PC-9 (cell line): ENCODE results near the gene CD151. TPM values are rescaled to one million over a fixed set of nuclear protein-coding genes. Genes with fewer than 3 reads are reported as not detected.

Experiments used
- BruUV-seq: library from RNA; stranded (reverse); fragments of 400-500 nt; replicated peaks from 2 replicates; lab custom pipeline; 2021; lab: Mats Ljungman, UMichigan
- CTCF ChIA-PET: fragments of 300-600 bp; sonication (Branson Sonifier 250); formaldehyde crosslinking; loops from one replicate; lab custom pipeline; 2022; ENCODE audit warnings: antibody characterized with exemption; lab: Charles Lee
- POLR2A ChIA-PET: fragments of 300-600 bp; sonication (Branson Sonifier 250); formaldehyde crosslinking; loops from one replicate; lab custom pipeline; 2022; ENCODE audit warnings: antibody characterized with exemption; ENCODE audit not compliant: unreplicated experiment; lab: Charles Lee
- DNase-seq, 2 experiments: peaks; one replicate each; pipeline versions ENCODE4 v3.0.0 to v3.0.0-alpha.2; 2015 to 2022; ENCODE audit warnings: mixed read lengths in 1 of 2
- H2AFZ ChIP-seq: fragments of 200-600 bp; sonication (generic); 2 replicates; pipeline ENCODE4 v1.8.1; 2017; ENCODE audit warnings: antibody characterized with exemption
- H3F3A ChIP-seq: fragments of 200-600 bp; sonication (generic); 2 replicates; pipeline ENCODE4 v1.8.1; 2017; ENCODE audit warnings: antibody characterized with exemption, mild to moderate bottlenecking, low read depth; ENCODE audit not compliant: insufficient read depth
- H3K27ac ChIP-seq: fragments of 200-600 bp; sonication (generic); 2 replicates; pipeline ENCODE4 v1.6.1; 2016; ENCODE audit warnings: mixed run types
- H3K27me3 ChIP-seq: fragments of 200-600 bp; sonication (generic); 2 replicates; pipeline ENCODE4 v1.6.1; 2016; ENCODE audit warnings: low read depth, mixed run types; ENCODE audit not compliant: insufficient read depth
- H3K36me3 ChIP-seq: fragments of 200-600 bp; sonication (generic); 2 replicates; pipeline ENCODE4 v1.6.1; 2016; ENCODE audit warnings: low read depth, mixed run types
- H3K4me1 ChIP-seq: fragments of 200-600 bp; sonication (generic); replicated peaks from 2 replicates; pipeline ENCODE4 v1.6.1; 2016; ENCODE audit warnings: mixed run types; ENCODE audit not compliant: insufficient read depth
- H3K4me2 ChIP-seq: fragments of 200-600 bp; sonication (generic); 2 replicates; pipeline ENCODE4 v1.6.1; 2017; ENCODE audit warnings: mixed run types
- H3K4me3 ChIP-seq: fragments of 200-600 bp; sonication (generic); 2 replicates; pipeline ENCODE4 v1.6.1; 2016; ENCODE audit warnings: mixed run types
- H3K79me2 ChIP-seq: fragments of 200-600 bp; sonication (generic); 2 replicates; pipeline ENCODE4 v1.6.1; 2017; ENCODE audit warnings: low read depth, mixed run types
- H3K9me2 ChIP-seq: fragments of 200-600 bp; sonication (generic); 2 replicates; pipeline ENCODE4 v1.8.1; 2017; ENCODE audit warnings: mild to moderate bottlenecking; ENCODE audit not compliant: insufficient read depth
- H3K9me3 ChIP-seq: fragments of 200-600 bp; sonication (generic); 2 replicates; pipeline ENCODE4 v1.8.1; 2016; ENCODE audit warnings: low read depth; ENCODE audit not compliant: insufficient read depth
- H4K20me1 ChIP-seq: fragments of 200-600 bp; sonication (generic); 2 replicates; pipeline ENCODE4 v1.8.1; 2017; ENCODE audit not compliant: insufficient read depth
- EZH2 ChIP-seq: fragments of 200-600 bp; sonication (generic); IDR thresholded peaks from 2 replicates; pipeline ENCODE4 v1.8.0; 2017; ENCODE audit warnings: antibody characterized with exemption, low read depth
- intact Hi-C: fragments of 100-400 bp; cut with micrococcal nuclease; formaldehyde crosslinking; loops from one replicate; pipeline ENCODE4 v1.10.0; 2022; ENCODE audit not compliant: unreplicated experiment
- total RNA-seq: library from RNA; stranded (reverse); gene quantifications from 2 replicates; pipeline ENCODE4 v1.2.3, GENCODE V29; 2021
- TF ChIP-seq, protein P1 (sequence below): fragments of 200-600 bp; sonication (generic); conservative IDR thresholded peaks from 2 replicates; pipeline ENCODE4 v1.6.1; 2017; ENCODE audit warnings: mixed run types, antibody characterized with exemption, mild to moderate bottlenecking, moderate library complexity

Gene CD151
- total RNA-seq, 1 experiment from 2014 or later, result 184 TPM

GRCh38 chr11:839875-840617 is 7.3 kb downstream of the CD151 start:
- BruUV-seq, result no TSS peak
- H3K4me1 ChIP-seq, result peaks cover 21% of the 10 kb centered on the region
- peaks cover 14% of the 10 kb centered on the region; the same call in 1 of the 2 replicates for H3F3A ChIP-seq
- H3K36me3 ChIP-seq, result no peaks in the 10 kb centered on the region
- no peak for TF ChIP-seq EZH2
- TF ChIP-seq, protein P1, sequence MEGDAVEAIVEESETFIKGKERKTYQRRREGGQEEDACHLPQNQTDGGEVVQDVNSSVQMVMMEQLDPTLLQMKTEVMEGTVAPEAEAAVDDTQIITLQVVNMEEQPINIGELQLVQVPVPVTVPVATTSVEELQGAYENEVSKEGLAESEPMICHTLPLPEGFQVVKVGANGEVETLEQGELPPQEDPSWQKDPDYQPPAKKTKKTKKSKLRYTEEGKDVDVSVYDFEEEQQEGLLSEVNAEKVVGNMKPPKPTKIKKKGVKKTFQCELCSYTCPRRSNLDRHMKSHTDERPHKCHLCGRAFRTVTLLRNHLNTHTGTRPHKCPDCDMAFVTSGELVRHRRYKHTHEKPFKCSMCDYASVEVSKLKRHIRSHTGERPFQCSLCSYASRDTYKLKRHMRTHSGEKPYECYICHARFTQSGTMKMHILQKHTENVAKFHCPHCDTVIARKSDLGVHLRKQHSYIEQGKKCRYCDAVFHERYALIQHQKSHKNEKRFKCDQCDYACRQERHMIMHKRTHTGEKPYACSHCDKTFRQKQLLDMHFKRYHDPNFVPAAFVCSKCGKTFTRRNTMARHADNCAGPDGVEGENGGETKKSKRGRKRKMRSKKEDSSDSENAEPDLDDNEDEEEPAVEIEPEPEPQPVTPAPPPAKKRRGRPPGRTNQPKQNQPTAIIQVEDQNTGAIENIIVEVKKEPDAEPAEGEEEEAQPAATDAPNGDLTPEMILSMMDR, result peak; percentile 34; the same call in 1 of the 2 replicates
- peaks cover 20% of the 10 kb centered on the region for H3K79me2 ChIP-seq
- H3K9me2 ChIP-seq, result no peaks in the 10 kb centered on the region
- no peak overlapping the region; the same call in 1 of the 2 replicates for H3K4me3 ChIP-seq
- H3K27me3 ChIP-seq, result no peaks in the 10 kb centered on the region
- DNase-seq, result no peak
- H4K20me1 ChIP-seq, result peaks cover 18% of the 10 kb centered on the region
- H3K9me3 ChIP-seq, result no peaks in the 10 kb centered on the region
- intact Hi-C loops, result loop anchor here (5.0 kb wide), 1 partner anchor 33 kb away; the partner anchor contains the start of genes PIDD1 and RPLP2
- ChIA-PET POLR2A (interaction anchor here (0.5 kb wide), 1 partner anchor 32 kb away, joined by 4 read pairs; no protein-coding TSS in a partner anchor), CTCF (no interaction called here)
- H2AFZ ChIP-seq, result no peak overlapping the region
- no peak overlapping the region for H3K27ac ChIP-seq
- H3K4me2 ChIP-seq, result peak overlapping the region; percentile 83; the same call in 1 of the 2 replicates

- Histone ChIP-seq H4K20me1 (peaks cover 18% of the 10 kb centered on the region), H3K4me3 (peak overlapping the region; percentile 78), H3K9me2 (no peaks in the 10 kb centered on the region), H3K27me3 (no peaks in the 10 kb centered on the region), H3K27ac (peak overlapping the region; percentile 19; the same call in 1 of the 2 replicates), H3K4me2 (peak overlapping the region; percentile 83), H3K4me1 (peaks cover 20% of the 10 kb centered on the region), H3K9me3 (no peaks in the 10 kb centered on the region), H2AFZ (no peak overlapping the region), H3K79me2 (peaks cover 20% of the 10 kb centered on the region), H3F3A (peaks cover 16% of the 10 kb centered on the region; the same call in 1 of the 2 replicates), H3K36me3 (no peaks in the 10 kb centered on the region)
- POLR2A ChIA-PET, result no interaction called here
- DNase-seq, result no peak
- TSS peak; percentile 66 for BruUV-seq
- TF ChIP-seq, protein P1, result no peak
- no peak for TF ChIP-seq EZH2
- CTCF ChIA-PET, result no interaction called here
- intact Hi-C loops, result loop anchor here (2.0 to 5.0 kb wide), 2 partner anchors 35 to 209 kb away; partner anchors contain the start of genes PIDD1 and RPLP2
Observed at GRCh38 chr11:841981-842369, 9.2 kb downstream of the CD151 start.

- Histone ChIP-seq H3K4me1 (peaks cover 20% of the 10 kb centered on the region), H3K79me2 (peaks cover 20% of the 10 kb centered on the region), H3K27ac (peak within 1 kb of the TSS; percentile 67), H2AFZ (no peak within 1 kb of the TSS), H3K4me2 (peak within 1 kb of the TSS; percentile 83), H3K9me3 (no peaks in the 10 kb centered on the region), H3K36me3 (no peaks in the 10 kb centered on the region), H3K9me2 (no peaks in the 10 kb centered on the region), H4K20me1 (peaks cover 18% of the 10 kb centered on the region), H3F3A (peaks cover 16% of the 10 kb centered on the region; the same call in 1 of the 2 replicates), H3K4me3 (peak within 1 kb of the TSS; percentile 78), H3K27me3 (no peaks in the 10 kb centered on the region)
- ChIA-PET POLR2A (interaction anchor here (0.6 kb wide), 1 partner anchor 8 kb away, joined by 5 read pairs; no protein-coding TSS in a partner anchor), CTCF (interaction anchor here (0.7 kb wide), 1 partner anchor 65 kb away, joined by 3 read pairs; the partner anchor contains the start of gene GATD1)
- no peak for TF ChIP-seq EZH2
- TF ChIP-seq, protein P1, result no peak
- intact Hi-C loops, result loop anchor here (2.0 to 5.0 kb wide), 2 partner anchors 35 to 208 kb away; partner anchors contain the start of genes PIDD1 and RPLP2
- DNase-seq, result peak; percentile 59 to 73
- BruUV-seq, result no TSS peak
Observed at GRCh38 chr11:842370-843002, 9.7 kb downstream of the CD151 start, which contains the start of the genes POLR2L and TSPAN4. Gene POLR2L, minus strand, starts transcription at chr11:842529. Its CDS starts 21 bp downstream, at chr11:842508. Gene TSPAN4, plus strand, starts transcription at chr11:842852. Its CDS starts 7,453 bp downstream, at chr11:850305.
